Naive B cell (primary cell): Measurements from ENCODE around the gene DDX24. TPM values are rescaled to one million over a fixed set of nuclear protein-coding genes. Genes with fewer than 3 reads are reported as not detected.

Experiments
- ATAC-seq, 2 donors: fragments of 150-1000 bp; cut with Tn5 transposase; 2 replicates each; pipeline ENCODE4 v1.10.0; 2021; ENCODE audit warnings: low read depth in 2 of 2, mild to moderate bottlenecking in 2 of 2, moderate library complexity in 2 of 2
- DNase-seq: peaks from one replicate; pipeline ENCODE4 v3.0.0; 2022
- H3K27ac Mint-ChIP-seq, 6 donors: one replicate each; pipeline ENCODE4 v1.8.0; 2020 to 2022; ENCODE audit warnings: mild to moderate bottlenecking in 6 of 6, mixed read lengths in 6 of 6, moderate library complexity in 5 of 6, inconsistent platforms in 2 of 6
- H3K27me3 Mint-ChIP-seq, 3 donors: one replicate each; pipeline ENCODE4 v1.8.0; 2021 to 2022; ENCODE audit warnings: mixed read lengths in 3 of 3, mild to moderate bottlenecking in 1 of 3
- H3K36me3 Mint-ChIP-seq, 2 donors: one replicate each; pipeline ENCODE4 v1.8.0; 2020 to 2022; ENCODE audit warnings: mixed read lengths in 2 of 2, inconsistent platforms in 1 of 2, mild to moderate bottlenecking in 1 of 2
- H3K4me1 Mint-ChIP-seq, 3 donors: one replicate each; pipeline ENCODE4 v1.8.0; 2020 to 2022; ENCODE audit warnings: mixed read lengths in 3 of 3, inconsistent platforms in 1 of 3, mild to moderate bottlenecking in 1 of 3, moderate library complexity in 1 of 3
- H3K4me3 Mint-ChIP-seq, 8 donors: one replicate each; pipeline ENCODE4 v1.8.0; 2020 to 2022; ENCODE audit warnings: mild to moderate bottlenecking in 8 of 8, mixed read lengths in 8 of 8, moderate library complexity in 8 of 8, inconsistent platforms in 2 of 8
- H3K9me3 Mint-ChIP-seq, 7 donors: one replicate each; pipeline ENCODE4 v1.8.0; 2020 to 2022; ENCODE audit warnings: mixed read lengths in 7 of 7, mild to moderate bottlenecking in 5 of 7, inconsistent platforms in 2 of 7, moderate library complexity in 1 of 7
- polyA plus RNA-seq, 6 donors: library from polyadenylated mRNA; unstranded; fragments of 300-500 nt; fragmentation: Illumina TruSeq; gene quantifications; one replicate each; pipeline ENCODE4 v1.2.3, GENCODE V29; 2021; ENCODE audit warnings: low read depth in 6 of 6

The DDX24 gene
- polyA plus RNA-seq, 6 donors from 2014 or later, result 90.3 to 213 (median 177) TPM

DNA sequence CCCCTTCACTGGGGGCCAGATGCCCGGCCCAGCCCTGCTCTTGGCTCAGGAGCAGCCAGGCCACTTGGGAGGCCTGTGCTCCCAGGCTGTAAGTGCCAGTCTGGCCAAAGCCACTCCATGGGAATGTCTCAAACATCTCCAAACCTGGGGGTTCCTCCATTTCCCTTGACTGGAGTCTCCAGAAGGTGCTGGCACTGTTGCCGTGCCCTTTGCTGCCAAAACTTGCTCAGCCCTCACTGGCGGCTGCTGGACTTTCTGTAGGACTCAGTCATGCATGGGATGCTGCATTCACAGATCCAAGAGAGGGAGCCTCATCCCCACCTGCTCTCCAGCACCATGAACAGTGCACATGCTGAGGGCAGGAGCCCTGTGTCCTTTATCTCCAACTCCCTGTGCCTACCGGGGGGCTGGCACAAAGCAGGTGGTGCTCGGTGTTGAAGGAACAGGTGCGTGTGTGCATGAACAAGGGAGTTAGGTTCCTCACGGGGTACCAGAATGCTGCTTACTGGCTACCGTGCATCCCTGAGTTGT, 64.5 kb downstream of the DDX24 start:
- H3K9me3 Mint-ChIP-seq, result peaks cover 0 to 2% (median 0%) of the 10 kb centered on the region in 7 donors
- H3K4me3 Mint-ChIP-seq, result no peak overlapping the region
- DNase-seq (no peak), ATAC-seq (no peak)
- peaks cover 0 to 10% (median 5%) of the 10 kb centered on the region in 3 donors for H3K4me1 Mint-ChIP-seq
- no peak overlapping the region for H3K27ac Mint-ChIP-seq
- peaks cover 22 to 61% (median 47%) of the 10 kb centered on the region in 3 donors for H3K27me3 Mint-ChIP-seq
- H3K36me3 Mint-ChIP-seq, result no peaks in the 10 kb centered on the region

DNA sequence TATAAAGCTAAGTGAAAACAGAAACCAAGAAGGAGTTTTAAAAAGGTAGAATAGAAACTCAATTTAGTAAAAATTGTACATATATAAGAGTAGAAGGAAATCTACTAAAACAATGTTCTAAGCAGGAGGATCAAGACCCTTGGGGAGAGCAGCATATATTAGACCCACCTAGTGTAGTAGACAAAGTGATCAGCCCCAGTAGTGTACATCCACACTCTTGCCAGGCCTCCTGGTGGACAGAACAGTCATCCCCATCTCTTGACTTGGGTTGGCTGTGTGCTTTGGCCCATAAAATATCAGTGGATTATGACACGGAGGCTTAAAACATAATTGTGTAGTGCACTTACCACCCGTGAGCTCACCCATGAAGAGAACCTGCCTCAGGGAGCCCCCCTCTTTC, 65.8 kb downstream of the DDX24 start:
- Mint-ChIP-seq H3K9me3 (peaks cover 0 to 2% (median 0%) of the 10 kb centered on the region in 7 donors), H3K36me3 (no peaks in the 10 kb centered on the region), H3K27ac (no peak overlapping the region), H3K4me1 (peaks cover 0 to 10% (median 5%) of the 10 kb centered on the region in 3 donors), H3K4me3 (no peak overlapping the region), H3K27me3 (peaks cover 25 to 60% (median 48%) of the 10 kb centered on the region in 3 donors)
- DNase-seq, result no peak
- ATAC-seq, result no peak

- Mint-ChIP-seq H3K27me3 (peaks cover 31 to 63% (median 52%) of the 10 kb centered on the region in 3 donors), H3K4me1 (peaks cover 0 to 15% (median 5%) of the 10 kb centered on the region in 3 donors)
- ATAC-seq, result no peak
Observed at GRCh38 chr14:94014382-94014781, 66.6 kb downstream of the DDX24 start.

DNA sequence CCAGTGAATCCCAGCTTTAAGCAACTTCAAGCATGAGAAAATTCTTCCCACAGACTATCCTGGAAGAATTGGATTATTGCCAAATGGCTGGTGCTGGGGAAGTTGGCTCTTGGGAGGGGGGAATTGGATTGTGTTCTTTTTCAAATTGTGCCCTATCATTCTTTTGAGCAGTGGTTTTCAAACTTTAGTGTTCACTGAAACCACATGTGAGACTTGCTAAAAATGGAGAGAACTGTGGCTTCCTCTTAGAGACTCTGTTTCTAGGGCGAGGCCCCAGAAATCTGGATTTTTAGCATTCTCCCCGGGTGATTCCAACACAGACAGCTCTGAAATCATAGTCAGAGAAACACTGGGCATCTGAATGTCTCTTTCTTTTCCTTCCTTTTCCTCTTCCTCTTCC, 69.2 kb downstream of the DDX24 start:
- Mint-ChIP-seq H3K4me1 (peaks cover 0 to 15% (median 5%) of the 10 kb centered on the region in 3 donors), H3K9me3 (peaks cover 0 to 2% (median 0%) of the 10 kb centered on the region in 7 donors), H3K27me3 (peaks cover 30 to 65% (median 55%) of the 10 kb centered on the region in 3 donors), H3K36me3 (no peaks in the 10 kb centered on the region), H3K4me3 (no peak overlapping the region), H3K27ac (no peak overlapping the region)
- ATAC-seq (no peak), DNase-seq (no peak)

More at GRCh38 chr14:94014382-94014781, 66.6 kb downstream of the DDX24 start:
- no peak overlapping the region for H3K27ac Mint-ChIP-seq
- H3K4me3 Mint-ChIP-seq, result no peak overlapping the region
- DNase-seq, result no peak
- no peaks in the 10 kb centered on the region for H3K36me3 Mint-ChIP-seq
- peaks cover 0 to 2% (median 0%) of the 10 kb centered on the region in 7 donors for H3K9me3 Mint-ChIP-seq

DNA sequence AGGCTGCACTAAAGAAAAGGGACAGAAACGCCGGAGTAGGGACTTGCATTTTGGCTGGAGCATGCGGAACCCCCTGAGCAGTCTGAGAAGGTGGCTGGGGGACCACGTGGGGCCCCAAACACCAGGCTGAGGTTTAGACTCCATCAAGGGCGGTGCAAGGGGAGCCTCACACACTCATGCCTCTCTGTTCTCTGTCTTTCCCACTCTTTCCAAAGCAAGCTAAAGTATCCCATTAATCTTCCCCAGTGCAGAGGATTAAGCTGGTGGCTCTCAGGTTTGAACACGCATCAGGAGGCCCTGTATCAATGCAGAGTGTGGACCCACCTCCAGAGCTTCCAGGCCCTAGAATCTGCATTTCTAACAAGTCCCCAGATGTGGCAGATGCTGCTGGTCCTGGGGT, 70.4 kb downstream of the DDX24 start:
- no peaks in the 10 kb centered on the region for H3K36me3 Mint-ChIP-seq
- peaks cover 0 to 15% (median 5%) of the 10 kb centered on the region in 3 donors for H3K4me1 Mint-ChIP-seq
- no peak overlapping the region for H3K4me3 Mint-ChIP-seq
- no peaks in the 10 kb centered on the region for H3K9me3 Mint-ChIP-seq
- no peak overlapping the region for H3K27ac Mint-ChIP-seq
- ATAC-seq (no peak), DNase-seq (no peak)
- peaks cover 35 to 63% (median 50%) of the 10 kb centered on the region in 3 donors for H3K27me3 Mint-ChIP-seq

DNA sequence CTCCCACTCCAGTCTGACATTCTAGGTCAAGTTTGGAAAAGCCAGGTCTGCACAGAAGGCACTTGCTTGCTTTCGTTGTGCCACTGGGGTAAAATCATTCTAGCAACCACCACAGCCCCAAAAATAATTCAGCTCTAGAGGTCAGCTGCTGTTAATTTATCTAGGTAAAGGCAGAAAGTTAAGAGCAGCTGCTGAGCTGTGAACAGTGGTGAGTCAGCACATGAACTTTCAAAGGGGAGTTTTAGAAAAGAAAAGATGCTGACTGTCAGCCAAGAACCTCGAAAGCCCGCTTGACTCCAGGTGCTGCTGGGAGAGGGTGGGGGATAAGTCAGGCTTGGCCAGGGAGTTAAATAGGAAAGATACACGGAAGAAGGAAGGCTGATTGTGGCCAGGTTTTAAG, 71.2 kb downstream of the DDX24 start:
- ATAC-seq, result no peak
- no peak for DNase-seq
- H3K4me3 Mint-ChIP-seq, result peak overlapping the region in 1 of 8 donors; percentile 37
- peaks cover 43 to 71% (median 57%) of the 10 kb centered on the region in 3 donors for H3K27me3 Mint-ChIP-seq
- H3K27ac Mint-ChIP-seq, result no peak overlapping the region
- H3K36me3 Mint-ChIP-seq, result no peaks in the 10 kb centered on the region
- H3K9me3 Mint-ChIP-seq, result no peaks in the 10 kb centered on the region
- H3K4me1 Mint-ChIP-seq, result peaks cover 3 to 15% (median 5%) of the 10 kb centered on the region in 3 donors

- H3K36me3 Mint-ChIP-seq, result no peaks in the 10 kb centered on the region
- no peak overlapping the region for H3K4me3 Mint-ChIP-seq
- peaks cover 46 to 74% (median 65%) of the 10 kb centered on the region in 3 donors for H3K27me3 Mint-ChIP-seq
- no peaks in the 10 kb centered on the region for H3K9me3 Mint-ChIP-seq
- no peak for DNase-seq
- ATAC-seq, result no peak
- no peak overlapping the region for H3K27ac Mint-ChIP-seq
- H3K4me1 Mint-ChIP-seq, result peaks cover 3 to 15% (median 5%) of the 10 kb centered on the region in 3 donors
Observed at GRCh38 chr14:94008234-94008633, 72.8 kb downstream of the DDX24 start.

- Mint-ChIP-seq H3K27ac (no peak overlapping the region), H3K4me1 (peaks cover 0 to 15% (median 3%) of the 10 kb centered on the region in 3 donors), H3K4me3 (no peak overlapping the region), H3K9me3 (no peaks in the 10 kb centered on the region), H3K27me3 (peaks cover 49 to 80% (median 61%) of the 10 kb centered on the region in 3 donors), H3K36me3 (no peaks in the 10 kb centered on the region)
- ATAC-seq (peak in 1 of 2 donors; percentile 36), DNase-seq (no peak)
Observed at GRCh38 chr14:94005324-94006073, 75.5 kb downstream of the DDX24 start.

DNA sequence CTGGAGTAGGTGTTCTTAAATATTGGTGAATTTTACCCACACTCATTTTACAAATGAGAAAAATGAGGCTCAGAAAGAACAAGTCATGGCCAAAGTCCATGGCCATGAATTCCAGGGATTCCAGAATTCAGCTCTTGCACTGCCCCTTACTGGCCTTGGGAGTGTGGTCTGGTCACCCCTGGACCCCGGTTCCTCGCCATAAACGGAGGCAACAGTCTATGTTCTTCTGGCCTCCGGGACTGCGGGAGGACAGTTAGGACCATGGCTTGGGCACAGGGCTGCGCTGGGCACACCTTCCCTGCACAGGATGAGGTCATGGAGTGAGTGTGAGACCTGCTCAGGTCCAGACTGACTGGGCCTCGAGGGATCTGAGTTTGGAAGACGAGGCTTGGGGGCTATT, 77.0 kb downstream of the DDX24 start:
- ATAC-seq, result no peak
- peaks cover 55 to 80% (median 60%) of the 10 kb centered on the region in 3 donors for H3K27me3 Mint-ChIP-seq
- H3K27ac Mint-ChIP-seq, result no peak overlapping the region
- H3K4me3 Mint-ChIP-seq, result no peak overlapping the region
- H3K4me1 Mint-ChIP-seq, result peaks cover 0 to 11% (median 3%) of the 10 kb centered on the region in 3 donors
- DNase-seq, result no peak
- H3K36me3 Mint-ChIP-seq, result no peaks in the 10 kb centered on the region
- H3K9me3 Mint-ChIP-seq, result no peaks in the 10 kb centered on the region

DNA sequence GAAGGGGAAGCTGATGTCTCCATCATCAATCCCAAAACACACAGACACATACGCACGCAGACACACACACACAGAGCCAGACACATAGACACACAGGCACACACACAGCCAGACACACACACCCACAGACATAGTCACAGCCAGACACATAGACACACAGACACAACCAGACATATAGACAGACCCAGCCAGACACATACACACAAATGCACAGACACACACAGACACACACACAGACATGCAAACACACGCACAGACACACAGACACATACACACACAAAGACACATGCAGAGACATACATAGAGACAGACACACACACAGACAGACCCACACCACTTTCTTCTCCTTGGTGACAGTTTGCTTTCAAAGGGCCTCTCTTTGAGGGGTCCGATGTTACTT, 77.6 kb downstream of the DDX24 start:
- peaks cover 57 to 79% (median 57%) of the 10 kb centered on the region in 3 donors for H3K27me3 Mint-ChIP-seq
- ATAC-seq (no peak), DNase-seq (no peak)
- H3K4me3 Mint-ChIP-seq, result no peak overlapping the region
- H3K27ac Mint-ChIP-seq, result no peak overlapping the region
- H3K36me3 Mint-ChIP-seq, result no peaks in the 10 kb centered on the region
- H3K9me3 Mint-ChIP-seq, result no peaks in the 10 kb centered on the region
- H3K4me1 Mint-ChIP-seq, result peaks cover 0 to 11% (median 3%) of the 10 kb centered on the region in 3 donors

DNA sequence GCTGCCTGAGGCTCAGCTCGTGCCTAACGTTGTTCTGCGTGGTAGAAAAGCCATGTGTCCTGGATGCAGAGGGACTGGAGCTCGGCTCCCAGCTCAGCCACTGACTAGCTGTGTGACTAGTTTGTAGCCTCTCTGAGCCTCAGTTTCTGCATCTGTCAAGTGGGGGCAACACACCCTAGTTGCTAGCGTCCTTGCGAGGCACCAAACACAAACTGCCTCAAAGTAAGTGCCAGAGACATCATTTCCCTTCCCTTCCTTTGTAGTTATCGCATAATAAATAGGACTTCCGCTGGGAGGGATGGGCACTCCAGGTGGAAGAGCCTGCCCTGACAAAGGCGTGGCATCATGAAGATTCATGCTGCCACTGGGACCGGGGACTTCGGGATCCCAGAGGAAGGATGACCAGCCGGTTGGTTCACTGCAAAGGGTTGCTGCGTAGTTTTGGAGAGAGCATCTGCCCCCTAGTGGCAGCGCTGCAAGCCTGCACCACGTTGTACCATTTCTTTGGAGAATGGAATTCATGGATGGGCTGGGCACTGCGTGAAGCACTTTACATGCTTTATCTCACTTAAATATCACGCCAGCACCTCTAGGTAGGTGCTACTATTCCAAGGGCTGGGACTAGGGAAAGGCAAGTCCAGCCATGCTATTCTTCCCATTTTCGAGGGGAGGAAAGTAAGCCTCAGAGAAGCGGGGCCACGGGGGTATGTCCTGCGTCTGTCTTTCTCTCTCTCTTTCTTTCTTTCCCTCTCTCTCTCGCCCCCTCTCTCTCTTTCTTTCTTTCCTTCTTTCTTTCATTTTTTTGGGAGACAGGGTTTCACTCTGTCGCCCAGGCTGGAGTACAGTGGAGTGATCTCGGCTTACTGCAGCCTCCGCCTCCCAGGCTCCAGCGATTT, 79.3 kb downstream of the DDX24 start:
- no peaks in the 10 kb centered on the region for H3K36me3 Mint-ChIP-seq
- ATAC-seq (peak; percentile 79 to 83), DNase-seq (peak; percentile 39)
- no peaks in the 10 kb centered on the region for H3K9me3 Mint-ChIP-seq
- peaks cover 49 to 83% (median 53%) of the 10 kb centered on the region in 3 donors for H3K27me3 Mint-ChIP-seq
- peaks cover 0 to 11% (median 3%) of the 10 kb centered on the region in 3 donors for H3K4me1 Mint-ChIP-seq
- H3K4me3 Mint-ChIP-seq, result no peak overlapping the region
- H3K27ac Mint-ChIP-seq, result peak overlapping the region in 1 of 6 donors; percentile 27

GRCh38 chr14:94001016-94001415, 80.0 kb downstream of the DDX24 start:
- DNase-seq (no peak), ATAC-seq (no peak)
- no peaks in the 10 kb centered on the region for H3K36me3 Mint-ChIP-seq
- peaks cover 0 to 11% (median 3%) of the 10 kb centered on the region in 3 donors for H3K4me1 Mint-ChIP-seq
- H3K9me3 Mint-ChIP-seq, result no peaks in the 10 kb centered on the region
- no peak overlapping the region for H3K27ac Mint-ChIP-seq
- peaks cover 48 to 89% (median 60%) of the 10 kb centered on the region in 3 donors for H3K27me3 Mint-ChIP-seq
- no peak overlapping the region for H3K4me3 Mint-ChIP-seq

GRCh38 chr14:94000267-94000666, 80.7 kb downstream of the DDX24 start:
- H3K27me3 Mint-ChIP-seq, result peaks cover 47 to 89% (median 62%) of the 10 kb centered on the region in 3 donors
- peak overlapping the region in 1 of 8 donors; percentile 56 for H3K4me3 Mint-ChIP-seq
- ATAC-seq (no peak), DNase-seq (no peak)
- no peak overlapping the region for H3K27ac Mint-ChIP-seq
- H3K36me3 Mint-ChIP-seq, result no peaks in the 10 kb centered on the region
- peaks cover 0 to 11% (median 3%) of the 10 kb centered on the region in 3 donors for H3K4me1 Mint-ChIP-seq
- no peaks in the 10 kb centered on the region for H3K9me3 Mint-ChIP-seq
